Measurements from ENCODE around the gene CD99. TPM values are rescaled to one million over a fixed set of nuclear protein-coding genes. Genes with fewer than 3 reads are reported as not detected.

Gene CD99
- total and polyA plus RNA-seq, 2 donors (not counting 1 experiment from before 2014, with no cell fraction given), result 70.7 to 133 TPM

DNA sequence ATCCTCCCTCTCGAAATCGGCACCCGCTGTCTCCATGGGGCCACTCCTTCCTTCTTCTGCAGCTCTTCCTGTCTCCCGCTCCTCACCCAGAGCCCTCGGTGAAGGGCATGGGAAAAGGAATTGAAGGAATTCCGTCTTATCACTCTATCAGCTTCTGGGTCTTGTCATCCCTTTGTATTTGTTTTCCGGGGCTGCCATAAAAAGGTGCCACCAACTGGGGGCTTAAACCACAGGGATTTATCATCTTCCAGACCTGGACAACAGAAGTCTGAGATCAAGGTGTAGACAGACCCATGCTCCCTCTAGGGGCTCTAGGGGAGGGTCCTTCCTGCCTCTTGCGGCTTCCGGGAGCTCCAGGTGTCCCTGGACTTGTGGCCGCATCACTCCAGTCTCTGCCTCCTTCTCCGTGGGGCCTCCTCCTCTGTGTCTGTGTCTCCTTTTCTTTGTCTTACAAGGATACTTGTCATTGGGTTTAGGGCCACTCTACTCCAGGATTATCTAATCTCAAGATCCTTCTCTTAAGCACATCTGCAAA is 24.0 kb downstream of the CD99 start:
- Histone ChIP-seq H3K36me3 (replicated peaks in 1 of 2; ENCODE audit: control extremely low read depth in 1 of 2, control insufficient read depth in 1 of 2, extremely low read depth in 1 of 2, insufficient read depth in 2 of 2, low read length in 1 of 2) (peaks cover 0 to 62% of the 10 kb centered on the region in 2 experiments), H3K4me3 (ENCODE audit: control extremely low read depth in 1 of 5, extremely low read depth in 1 of 5, insufficient read depth in 1 of 5, low read depth in 2 of 5, low read length in 4 of 5) (no peak overlapping the region), H2AFZ (ENCODE audit: insufficient read depth, low read depth, low read length, poor library complexity, severe bottlenecking) (no peak overlapping the region), H3K27ac (ENCODE audit: low read length in 2 of 2) (no peak overlapping the region), H3K79me2 (ENCODE audit: control insufficient read depth, insufficient read depth, low read length) (peaks cover 39% of the 10 kb centered on the region), H4K20me1 (ENCODE audit: control insufficient read depth, insufficient read depth, low read length, poor library complexity, severe bottlenecking) (peaks cover 30% of the 10 kb centered on the region), H3K27me3 (replicated peaks in 1 of 4; ENCODE audit: control extremely low read depth in 1 of 4, control insufficient read depth in 3 of 4, insufficient read depth in 4 of 4, low read length in 3 of 4) (no peaks in the 10 kb centered on the region), H3K9ac (ENCODE audit: low read length) (no peak overlapping the region), H3K9me3 (ENCODE audit: control extremely low read depth in 1 of 3, control insufficient read depth in 2 of 3, insufficient read depth in 1 of 3, low read length in 2 of 3) (no peaks in the 10 kb centered on the region), H3K4me2 (replicated peaks; ENCODE audit: low read depth, low read length, poor library complexity, severe bottlenecking) (no peak overlapping the region), H3K4me1 (ENCODE audit: control insufficient read depth in 2 of 2, insufficient read depth in 2 of 2, low read length in 2 of 2) (peaks cover 15 to 16% of the 10 kb centered on the region in 2 donors)
- WGBS (ENCODE audit: insufficient coverage), result 82% methylated on average over 4 of the region's 11 CpGs
- intact Hi-C loops (cut with micrococcal nuclease), result no loop called here
- DNase-seq, result no peak
- TF ChIP-seq, protein P1, sequence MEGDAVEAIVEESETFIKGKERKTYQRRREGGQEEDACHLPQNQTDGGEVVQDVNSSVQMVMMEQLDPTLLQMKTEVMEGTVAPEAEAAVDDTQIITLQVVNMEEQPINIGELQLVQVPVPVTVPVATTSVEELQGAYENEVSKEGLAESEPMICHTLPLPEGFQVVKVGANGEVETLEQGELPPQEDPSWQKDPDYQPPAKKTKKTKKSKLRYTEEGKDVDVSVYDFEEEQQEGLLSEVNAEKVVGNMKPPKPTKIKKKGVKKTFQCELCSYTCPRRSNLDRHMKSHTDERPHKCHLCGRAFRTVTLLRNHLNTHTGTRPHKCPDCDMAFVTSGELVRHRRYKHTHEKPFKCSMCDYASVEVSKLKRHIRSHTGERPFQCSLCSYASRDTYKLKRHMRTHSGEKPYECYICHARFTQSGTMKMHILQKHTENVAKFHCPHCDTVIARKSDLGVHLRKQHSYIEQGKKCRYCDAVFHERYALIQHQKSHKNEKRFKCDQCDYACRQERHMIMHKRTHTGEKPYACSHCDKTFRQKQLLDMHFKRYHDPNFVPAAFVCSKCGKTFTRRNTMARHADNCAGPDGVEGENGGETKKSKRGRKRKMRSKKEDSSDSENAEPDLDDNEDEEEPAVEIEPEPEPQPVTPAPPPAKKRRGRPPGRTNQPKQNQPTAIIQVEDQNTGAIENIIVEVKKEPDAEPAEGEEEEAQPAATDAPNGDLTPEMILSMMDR (IDR thresholded peaks at IDR 0.05), result no peak
- no peak for TF ChIP-seq EZH2 (IDR thresholded peaks at IDR 0.05; ENCODE audit: borderline replicate concordance, insufficient read depth, low read depth, low read length, poor library complexity, severe bottlenecking)
- H3K4me3 Mint-ChIP-seq, result no peak overlapping the region
- H3K27me3 Mint-ChIP-seq, result no peaks in the 10 kb centered on the region
- POLR2A ChIA-PET, result no interaction called here
- no peak for ATAC-seq (ENCODE audit: low read depth)
- CTCF ChIA-PET, result no interaction called here
- peaks cover 17% of the 10 kb centered on the region for H3K4me1 Mint-ChIP-seq
- no peaks in the 10 kb centered on the region for H3K9me3 Mint-ChIP-seq (ENCODE audit: insufficient read depth)
- no peak overlapping the region for H3K27ac Mint-ChIP-seq

DNA sequence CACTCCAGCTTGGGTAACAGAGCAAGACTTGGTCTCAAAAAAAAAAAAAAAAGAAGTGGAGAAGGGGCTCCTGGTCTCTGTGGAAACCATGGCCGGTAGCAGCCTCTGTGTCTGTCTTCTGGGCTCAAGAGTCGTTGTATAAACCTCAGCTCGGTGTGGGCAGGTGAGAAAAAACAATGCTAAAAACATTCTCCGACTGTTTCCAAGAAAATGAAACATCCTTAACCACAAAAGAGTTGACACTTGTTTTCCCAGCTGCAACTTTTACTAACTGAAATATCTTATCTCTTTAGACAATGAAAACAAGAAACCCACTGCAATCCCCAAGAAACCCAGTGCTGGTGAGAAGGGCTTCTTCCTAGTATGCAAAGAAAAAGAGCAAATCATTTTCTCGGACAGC is 26.2 kb downstream of the CD99 start:
- H3K27me3 Mint-ChIP-seq, result no peaks in the 10 kb centered on the region
- ChIA-PET POLR2A (no interaction called here), CTCF (no interaction called here)
- no peak overlapping the region for H3K4me3 Mint-ChIP-seq
- H3K4me1 ChIP-seq (ENCODE audit: control insufficient read depth in 2 of 2, insufficient read depth in 2 of 2, low read length in 2 of 2), result peaks cover 8% of the 10 kb centered on the region in 2 donors
- ATAC-seq (ENCODE audit: low read depth), result no peak
- peaks cover 30% of the 10 kb centered on the region for H3K79me2 ChIP-seq (ENCODE audit: control insufficient read depth, insufficient read depth, low read length)
- no peaks in the 10 kb centered on the region for H3K27me3 ChIP-seq (replicated peaks in 1 of 4; ENCODE audit: control extremely low read depth in 1 of 4, control insufficient read depth in 3 of 4, insufficient read depth in 4 of 4, low read length in 3 of 4)
- no peak overlapping the region for H3K27ac ChIP-seq (ENCODE audit: low read length in 2 of 2)
- peaks cover 30% of the 10 kb centered on the region for H4K20me1 ChIP-seq (ENCODE audit: control insufficient read depth, insufficient read depth, low read length, poor library complexity, severe bottlenecking)
- peaks cover 0 to 68% of the 10 kb centered on the region in 2 experiments for H3K36me3 ChIP-seq (replicated peaks in 1 of 2; ENCODE audit: control extremely low read depth in 1 of 2, control insufficient read depth in 1 of 2, extremely low read depth in 1 of 2, insufficient read depth in 2 of 2, low read length in 1 of 2)
- no peaks in the 10 kb centered on the region for H3K9me3 ChIP-seq (ENCODE audit: control extremely low read depth in 1 of 3, control insufficient read depth in 2 of 3, insufficient read depth in 1 of 3, low read length in 2 of 3)
- intact Hi-C loops (cut with micrococcal nuclease), result no loop called here
- H3K27ac Mint-ChIP-seq, result no peak overlapping the region
- TF ChIP-seq, protein P1 (IDR thresholded peaks at IDR 0.05), result no peak
- TF ChIP-seq EZH2 (IDR thresholded peaks at IDR 0.05; ENCODE audit: borderline replicate concordance, insufficient read depth, low read depth, low read length, poor library complexity, severe bottlenecking), result no peak
- 32% methylated on average over 4 of the region's 5 CpGs for WGBS (ENCODE audit: insufficient coverage)
- H3K9me3 Mint-ChIP-seq (ENCODE audit: insufficient read depth), result no peaks in the 10 kb centered on the region
- no peak for DNase-seq
- H3K9ac ChIP-seq (ENCODE audit: low read length), result no peak overlapping the region
- H2AFZ ChIP-seq (ENCODE audit: insufficient read depth, low read depth, low read length, poor library complexity, severe bottlenecking), result no peak overlapping the region
- H3K4me2 ChIP-seq (replicated peaks; ENCODE audit: low read depth, low read length, poor library complexity, severe bottlenecking), result no peak overlapping the region
- H3K4me3 ChIP-seq (ENCODE audit: control extremely low read depth in 1 of 5, extremely low read depth in 1 of 5, insufficient read depth in 1 of 5, low read depth in 2 of 5, low read length in 4 of 5), result no peak overlapping the region
- H3K4me1 Mint-ChIP-seq, result peaks cover 5% of the 10 kb centered on the region

Data from B cell (primary cell).